ENCODE measurements around the gene POU6F1. TPM values are rescaled to one million over a fixed set of nuclear protein-coding genes. Genes with fewer than 3 reads are reported as not detected.

The POU6F1 gene
- total and polyA plus RNA-seq, 4 donors = 0.33 to 2.8 (median 1.6) TPM

DNA sequence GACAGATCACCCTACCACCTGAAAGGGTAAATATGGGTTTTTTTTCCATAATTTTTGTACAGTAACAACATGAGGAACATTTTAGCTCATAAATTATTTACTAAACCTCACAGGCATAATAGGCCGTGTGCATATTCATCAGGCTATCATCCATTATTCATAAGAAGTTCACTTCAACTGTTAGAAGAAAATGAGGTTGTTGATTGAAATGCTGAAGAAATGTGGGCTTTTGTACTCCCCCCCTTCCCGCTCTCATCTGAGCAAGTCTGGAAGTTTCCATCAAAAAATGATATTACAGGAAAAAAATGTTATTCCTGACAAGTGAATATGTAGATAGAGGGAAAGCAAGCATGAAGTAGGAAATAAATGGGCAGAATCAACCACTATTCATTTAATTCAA lies 7.9 kb upstream of the POU6F1 start:
- no peak for DNase-seq (ENCODE audit: low spot score)
- Histone ChIP-seq H3K9me3 (ENCODE audit: control insufficient read depth in 4 of 4, low read length in 3 of 4) (no peaks in the 10 kb centered on the region), H3K4me3 (ENCODE audit: low read depth in 1 of 3, low read length in 3 of 3) (no peak overlapping the region), H3K4me1 (ENCODE audit: control insufficient read depth in 4 of 4, insufficient read depth in 4 of 4, low read length in 3 of 4) (peaks cover 0 to 3% (median 0%) of the 10 kb centered on the region in 4 donors), H3K36me3 (ENCODE audit: control insufficient read depth in 4 of 4, insufficient read depth in 3 of 4, low read depth in 1 of 4, low read length in 3 of 4) (no peaks in the 10 kb centered on the region), H3K9ac (ENCODE audit: low read depth in 1 of 2, low read length in 2 of 2) (no peak overlapping the region), H3K27ac (ENCODE audit: low read depth in 1 of 2, low read length in 2 of 2) (no peak overlapping the region), H3K27me3 (ENCODE audit: control insufficient read depth in 4 of 4, insufficient read depth in 4 of 4, low read length in 3 of 4) (no peaks in the 10 kb centered on the region)
- 96% methylated on average over 2 of the region's 2 CpGs for WGBS
- TF ChIP-seq HNF4G (IDR thresholded peaks at IDR 0.05) = no peak

GRCh38 chr12:51225234-51225633 lies 7.4 kb upstream of the POU6F1 start:
- WGBS = 98% methylated on average over 4 of the region's 4 CpGs
- H3K36me3 ChIP-seq (ENCODE audit: control insufficient read depth in 4 of 4, insufficient read depth in 3 of 4, low read depth in 1 of 4, low read length in 3 of 4) = no peaks in the 10 kb centered on the region
- TF ChIP-seq EGR1 (IDR thresholded peaks at IDR 0.05; ENCODE audit: low read depth in 2 of 2) = no peak
- TF ChIP-seq FOXA2 (IDR thresholded peaks at IDR 0.05) = no peak
- no peak for TF ChIP-seq TAF1 (conservative IDR thresholded peaks at IDR 0.05)
- TF ChIP-seq HNF4A (conservative IDR thresholded peaks at IDR 0.05) = no peak
- TF ChIP-seq RXRA (IDR thresholded peaks at IDR 0.05) = no peak
- TF ChIP-seq FOXA1 (IDR thresholded peaks at IDR 0.05) = no peak
- no peak for TF ChIP-seq REST (IDR thresholded peaks at IDR 0.05)
- TF ChIP-seq SP1 (IDR thresholded peaks at IDR 0.05) = no peak
- no peak for TF ChIP-seq HNF4G (IDR thresholded peaks at IDR 0.05)
- TF ChIP-seq, protein P1, sequence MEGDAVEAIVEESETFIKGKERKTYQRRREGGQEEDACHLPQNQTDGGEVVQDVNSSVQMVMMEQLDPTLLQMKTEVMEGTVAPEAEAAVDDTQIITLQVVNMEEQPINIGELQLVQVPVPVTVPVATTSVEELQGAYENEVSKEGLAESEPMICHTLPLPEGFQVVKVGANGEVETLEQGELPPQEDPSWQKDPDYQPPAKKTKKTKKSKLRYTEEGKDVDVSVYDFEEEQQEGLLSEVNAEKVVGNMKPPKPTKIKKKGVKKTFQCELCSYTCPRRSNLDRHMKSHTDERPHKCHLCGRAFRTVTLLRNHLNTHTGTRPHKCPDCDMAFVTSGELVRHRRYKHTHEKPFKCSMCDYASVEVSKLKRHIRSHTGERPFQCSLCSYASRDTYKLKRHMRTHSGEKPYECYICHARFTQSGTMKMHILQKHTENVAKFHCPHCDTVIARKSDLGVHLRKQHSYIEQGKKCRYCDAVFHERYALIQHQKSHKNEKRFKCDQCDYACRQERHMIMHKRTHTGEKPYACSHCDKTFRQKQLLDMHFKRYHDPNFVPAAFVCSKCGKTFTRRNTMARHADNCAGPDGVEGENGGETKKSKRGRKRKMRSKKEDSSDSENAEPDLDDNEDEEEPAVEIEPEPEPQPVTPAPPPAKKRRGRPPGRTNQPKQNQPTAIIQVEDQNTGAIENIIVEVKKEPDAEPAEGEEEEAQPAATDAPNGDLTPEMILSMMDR (IDR thresholded peaks at IDR 0.05; ENCODE audit: low read depth, low read length, missing input control) = no peak
- TF ChIP-seq, protein P2, sequence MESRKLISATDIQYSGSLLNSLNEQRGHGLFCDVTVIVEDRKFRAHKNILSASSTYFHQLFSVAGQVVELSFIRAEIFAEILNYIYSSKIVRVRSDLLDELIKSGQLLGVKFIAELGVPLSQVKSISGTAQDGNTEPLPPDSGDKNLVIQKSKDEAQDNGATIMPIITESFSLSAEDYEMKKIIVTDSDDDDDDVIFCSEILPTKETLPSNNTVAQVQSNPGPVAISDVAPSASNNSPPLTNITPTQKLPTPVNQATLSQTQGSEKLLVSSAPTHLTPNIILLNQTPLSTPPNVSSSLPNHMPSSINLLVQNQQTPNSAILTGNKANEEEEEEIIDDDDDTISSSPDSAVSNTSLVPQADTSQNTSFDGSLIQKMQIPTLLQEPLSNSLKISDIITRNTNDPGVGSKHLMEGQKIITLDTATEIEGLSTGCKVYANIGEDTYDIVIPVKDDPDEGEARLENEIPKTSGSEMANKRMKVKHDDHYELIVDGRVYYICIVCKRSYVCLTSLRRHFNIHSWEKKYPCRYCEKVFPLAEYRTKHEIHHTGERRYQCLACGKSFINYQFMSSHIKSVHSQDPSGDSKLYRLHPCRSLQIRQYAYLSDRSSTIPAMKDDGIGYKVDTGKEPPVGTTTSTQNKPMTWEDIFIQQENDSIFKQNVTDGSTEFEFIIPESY (IDR thresholded peaks at IDR 0.05) = no peak
- TF ChIP-seq, protein P3, sequence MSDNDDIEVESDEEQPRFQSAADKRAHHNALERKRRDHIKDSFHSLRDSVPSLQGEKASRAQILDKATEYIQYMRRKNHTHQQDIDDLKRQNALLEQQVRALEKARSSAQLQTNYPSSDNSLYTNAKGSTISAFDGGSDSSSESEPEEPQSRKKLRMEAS (IDR thresholded peaks at IDR 0.05) = no peak
- TF ChIP-seq RAD21 (IDR thresholded peaks at IDR 0.05) = no peak
- TF ChIP-seq ATF3 (IDR thresholded peaks at IDR 0.05) = no peak
- no peak for TF ChIP-seq JUND (IDR thresholded peaks at IDR 0.05)
- TF ChIP-seq GABPA (IDR thresholded peaks at IDR 0.05 in 1 of 2, conservative IDR thresholded peaks at IDR 0.05 in 1 of 2) = no peak
- TF ChIP-seq YY1 (IDR thresholded peaks at IDR 0.05) = no peak
- no peak for TF ChIP-seq NR2F2 (IDR thresholded peaks at IDR 0.05)
- no peak overlapping the region for H3K4me3 ChIP-seq (ENCODE audit: low read depth in 1 of 3, low read length in 3 of 3)
- no peaks in the 10 kb centered on the region for H3K27me3 ChIP-seq (ENCODE audit: control insufficient read depth in 4 of 4, insufficient read depth in 4 of 4, low read length in 3 of 4)
- peaks cover 0 to 3% (median 0%) of the 10 kb centered on the region in 4 donors for H3K4me1 ChIP-seq (ENCODE audit: control insufficient read depth in 4 of 4, insufficient read depth in 4 of 4, low read length in 3 of 4)
- H3K9me3 ChIP-seq (ENCODE audit: control insufficient read depth in 4 of 4, low read length in 3 of 4) = no peaks in the 10 kb centered on the region
- H3K9ac ChIP-seq (ENCODE audit: low read depth in 1 of 2, low read length in 2 of 2) = no peak overlapping the region
- no peak for DNase-seq (ENCODE audit: low spot score)
- no peak overlapping the region for H3K27ac ChIP-seq (ENCODE audit: low read depth in 1 of 2, low read length in 2 of 2)
